ENCODE results near the gene METTL6. TPM values are rescaled to one million over a fixed set of nuclear protein-coding genes. Genes with fewer than 3 reads are reported as not detected.
"Not testable (repeated sequence)": the region's sequence is repeated elsewhere in the genome, so short reads cannot be mapped to it uniquely, and the experiment has no call there.

METTL6 gene
- polyA plus RNA-seq, 1 donor from 2014 or later = 12.3 TPM

DNA sequence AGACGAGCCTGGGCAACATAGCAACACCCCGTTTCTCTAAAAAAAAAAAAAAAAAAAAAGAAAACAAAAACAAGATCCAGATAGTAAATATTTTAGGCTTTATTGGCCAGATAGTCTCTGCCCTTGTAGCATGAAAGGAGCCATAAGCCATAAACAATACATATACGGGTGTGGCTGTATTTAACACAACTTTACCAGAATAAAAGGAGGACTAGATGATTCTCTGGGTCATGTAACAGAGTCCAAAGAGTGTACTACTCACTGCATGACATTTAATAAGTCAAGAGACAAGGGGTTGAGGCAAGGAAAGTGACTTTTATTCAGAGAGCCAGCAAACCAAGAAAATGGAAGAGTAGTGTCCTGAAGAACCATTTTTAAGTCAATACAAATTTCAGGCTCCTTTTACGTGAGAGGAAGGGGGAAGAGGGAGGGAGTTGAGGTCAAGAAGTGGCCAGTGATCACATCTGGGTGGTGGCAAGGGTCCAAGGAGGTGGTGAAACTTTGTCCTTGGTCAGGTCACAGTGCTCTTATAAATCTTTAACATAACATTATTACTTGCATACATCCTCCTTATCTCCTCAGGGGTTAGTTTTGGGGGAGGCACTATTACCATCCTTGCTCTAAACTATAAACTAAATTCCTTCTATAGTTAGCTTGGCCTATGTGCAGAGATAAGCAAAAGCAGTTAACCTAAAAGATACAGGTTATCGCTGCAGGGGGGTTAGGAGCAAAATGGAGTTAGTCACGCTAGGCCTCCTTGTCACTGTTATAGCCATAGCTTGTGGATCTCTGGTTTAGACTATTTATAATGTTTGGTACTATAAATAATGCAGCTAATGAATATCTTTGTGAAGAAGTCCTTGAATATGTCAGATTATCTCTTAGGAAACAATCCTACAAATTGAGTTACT, 46.1 kb downstream of the METTL6 start:
- no peak overlapping the region for H3K4me3 Mint-ChIP-seq

DNA sequence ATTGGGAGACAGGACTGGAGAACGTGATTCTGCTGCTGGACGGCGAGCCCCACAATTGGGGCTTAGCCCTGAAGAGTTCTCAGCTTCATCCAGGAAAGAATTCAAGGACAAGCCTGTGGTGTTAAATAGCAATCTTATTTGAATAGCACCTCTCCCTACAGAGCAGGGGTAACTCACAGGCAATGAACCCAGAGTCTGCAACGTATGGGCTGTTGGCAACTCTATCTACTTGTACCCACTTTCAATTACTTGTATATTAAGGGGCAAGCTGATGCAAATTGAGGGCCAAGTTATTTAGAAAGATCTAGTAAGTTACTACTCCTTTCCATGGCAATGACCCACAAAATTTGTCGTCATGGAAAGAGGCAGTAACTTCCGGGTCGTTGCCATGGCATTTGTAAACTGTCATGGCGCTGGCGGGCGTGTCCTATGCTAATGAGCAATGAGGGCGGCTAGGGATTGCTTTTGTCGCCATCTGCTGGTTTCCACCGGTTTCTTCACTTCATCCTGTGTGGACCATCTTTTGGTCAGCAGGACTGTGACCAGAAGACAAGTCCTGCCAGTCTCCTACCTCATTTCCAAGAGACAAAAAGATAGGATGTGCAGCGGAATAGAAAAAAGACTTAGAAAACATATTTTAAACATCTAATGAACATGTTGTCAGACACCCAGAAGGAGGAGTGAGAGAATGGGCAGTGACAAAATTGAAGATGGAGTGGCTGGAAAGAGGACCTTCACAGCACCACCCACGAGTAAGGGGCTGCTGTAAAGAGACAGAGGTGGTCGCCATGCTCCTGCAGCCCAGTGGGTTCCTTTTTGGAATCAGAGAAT, 49.2 kb downstream of the METTL6 start:
- H3K9me3 Mint-ChIP-seq = no peaks in the 10 kb centered on the region
- H3K27ac Mint-ChIP-seq = peak overlapping the region; percentile 76 to 96 (median 93)
- peaks cover 21 to 33% (median 28%) of the 10 kb centered on the region in 3 donors for H3K4me1 Mint-ChIP-seq
- peak overlapping the region; percentile 21 to 81 (median 46) for H3K4me3 Mint-ChIP-seq
- H3K27me3 Mint-ChIP-seq = no peaks in the 10 kb centered on the region
- H3K36me3 Mint-ChIP-seq = peaks cover 2% of the 10 kb centered on the region

More for the DNA sequence above, 46.1 kb downstream of the METTL6 start:
- no peaks in the 10 kb centered on the region for H3K27me3 Mint-ChIP-seq
- H3K27ac Mint-ChIP-seq = peak overlapping the region in 2 of 3 donors; percentile 56 to 82
- H3K4me1 Mint-ChIP-seq = peaks cover 40 to 48% (median 46%) of the 10 kb centered on the region in 3 donors
- H3K9me3 Mint-ChIP-seq = peaks cover 0 to 5% (median 2%) of the 10 kb centered on the region in 3 donors
- peaks cover 2% of the 10 kb centered on the region for H3K36me3 Mint-ChIP-seq

GRCh38 chr3:15375461-15376000, 51.8 kb downstream of the METTL6 start:
- peak overlapping the region in 2 of 3 donors; percentile 9 to 66 for H3K27ac Mint-ChIP-seq
- H3K9me3 Mint-ChIP-seq = no peaks in the 10 kb centered on the region
- peak overlapping the region in 1 of 4 donors; percentile 55 for H3K4me3 Mint-ChIP-seq
- H3K27me3 Mint-ChIP-seq = no peaks in the 10 kb centered on the region
- peaks cover 12 to 24% (median 17%) of the 10 kb centered on the region in 3 donors for H3K4me1 Mint-ChIP-seq
- H3K36me3 Mint-ChIP-seq = peaks cover 2% of the 10 kb centered on the region

DNA sequence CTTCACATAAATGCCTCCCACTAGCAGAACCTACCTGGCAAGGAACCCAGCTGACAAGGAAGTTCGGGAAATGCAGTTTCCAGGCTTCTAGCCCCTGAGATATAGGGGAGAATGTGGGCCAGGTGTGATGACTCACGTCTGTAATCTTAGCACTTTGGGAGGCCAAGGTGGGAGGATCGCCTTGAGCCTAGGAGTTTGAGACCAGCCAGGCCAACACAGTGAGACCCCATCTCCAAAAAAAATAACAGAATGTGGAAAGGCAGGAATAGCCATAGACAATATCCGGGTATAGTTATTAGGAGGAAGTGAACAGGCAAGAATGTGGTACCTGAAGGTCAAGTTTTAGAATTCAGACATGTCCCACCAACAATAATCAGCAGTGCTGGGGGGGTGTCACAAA, 54.4 kb downstream of the METTL6 start:
- H3K4me1 Mint-ChIP-seq = peaks cover 18 to 29% (median 22%) of the 10 kb centered on the region in 3 donors
- H3K9me3 Mint-ChIP-seq = no peaks in the 10 kb centered on the region
- peak overlapping the region in 1 of 3 donors; percentile 40 for H3K27ac Mint-ChIP-seq
- peaks cover 4% of the 10 kb centered on the region for H3K36me3 Mint-ChIP-seq
- no peaks in the 10 kb centered on the region for H3K27me3 Mint-ChIP-seq
- H3K4me3 Mint-ChIP-seq = peak overlapping the region in 1 of 4 donors; percentile 70

- Mint-ChIP-seq H3K9me3 (no peaks in the 10 kb centered on the region), H3K27me3 (no peaks in the 10 kb centered on the region), H3K27ac (peak overlapping the region in 1 of 3 donors; percentile 29), H3K4me3 (peak overlapping the region in 1 of 4 donors; percentile 88), H3K4me1 (peaks cover 27 to 33% (median 28%) of the 10 kb centered on the region in 3 donors), H3K36me3 (peaks cover 2% of the 10 kb centered on the region)
Observed at GRCh38 chr3:15368561-15369135, 58.7 kb downstream of the METTL6 start.

GRCh38 chr3:15367059-15367458, 60.3 kb downstream of the METTL6 start:
- H3K9me3 Mint-ChIP-seq = no peaks in the 10 kb centered on the region
- H3K36me3 Mint-ChIP-seq = peaks cover 2% of the 10 kb centered on the region
- peaks cover 35 to 41% (median 36%) of the 10 kb centered on the region in 3 donors for H3K4me1 Mint-ChIP-seq
- peak overlapping the region in 1 of 3 donors; percentile 51 for H3K27ac Mint-ChIP-seq
- no peaks in the 10 kb centered on the region for H3K27me3 Mint-ChIP-seq
- H3K4me3 Mint-ChIP-seq = peak overlapping the region in 1 of 4 donors; percentile 74

GRCh38 chr3:15364078-15364477, 63.3 kb downstream of the METTL6 start:
- H3K4me3 Mint-ChIP-seq, H3K36me3 Mint-ChIP-seq, H3K27me3 Mint-ChIP-seq, H3K9me3 Mint-ChIP-seq: not testable (repeated sequence)
- Mint-ChIP-seq H3K4me1 (peaks cover 51 to 54% (median 51%) of the 10 kb centered on the region in 3 donors), H3K27ac (peak overlapping the region in 1 of 3 donors; percentile 44)

DNA sequence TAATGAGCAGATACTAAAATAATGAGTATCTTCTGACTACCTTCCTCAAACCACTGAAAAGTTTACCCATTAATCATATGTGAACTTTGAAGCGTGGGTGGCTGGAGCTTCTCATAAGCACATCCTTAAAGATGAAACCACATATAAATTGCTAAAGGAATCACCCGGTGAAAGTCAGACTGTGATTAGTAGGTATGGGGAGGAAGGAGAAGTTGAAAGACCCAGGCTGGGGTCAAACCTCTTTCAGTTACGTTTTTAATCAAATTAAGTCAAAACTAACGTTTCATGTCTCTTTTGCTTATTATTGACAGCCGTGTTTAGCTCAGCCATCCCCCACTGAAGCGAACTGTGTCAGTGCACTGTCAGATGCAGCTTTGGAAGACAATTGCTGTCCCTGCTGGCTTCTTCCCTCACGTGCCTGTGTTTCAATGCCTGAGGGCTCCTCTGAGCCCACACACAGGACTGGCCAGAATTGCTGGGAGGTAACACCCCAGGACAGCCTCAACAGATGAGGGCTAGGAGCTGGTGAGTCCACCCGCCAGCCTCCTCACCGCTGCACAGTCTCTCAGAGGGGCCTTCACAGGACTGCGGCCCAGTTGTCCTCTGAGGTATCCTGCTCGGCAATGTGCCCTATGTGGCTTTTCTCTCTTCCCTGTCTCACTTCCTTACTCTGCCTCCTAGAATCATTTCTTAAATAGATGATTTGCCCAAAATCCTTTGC, 65.7 kb downstream of the METTL6 start:
- H3K4me1 Mint-ChIP-seq = peaks cover 36 to 38% (median 37%) of the 10 kb centered on the region in 3 donors
- H3K9me3 Mint-ChIP-seq = no peaks in the 10 kb centered on the region
- H3K27ac Mint-ChIP-seq = peak overlapping the region; percentile 93 to 98 (median 94)
- H3K36me3 Mint-ChIP-seq = no peaks in the 10 kb centered on the region
- peak overlapping the region; percentile 12 to 90 (median 77) for H3K4me3 Mint-ChIP-seq
- H3K27me3 Mint-ChIP-seq = no peaks in the 10 kb centered on the region

- no peaks in the 10 kb centered on the region for H3K27me3 Mint-ChIP-seq
- peak overlapping the region; percentile 25 to 90 (median 77) for H3K4me3 Mint-ChIP-seq
- peaks cover 42 to 45% (median 43%) of the 10 kb centered on the region in 3 donors for H3K4me1 Mint-ChIP-seq
- no peaks in the 10 kb centered on the region for H3K36me3 Mint-ChIP-seq
- H3K9me3 Mint-ChIP-seq = no peaks in the 10 kb centered on the region
- peak overlapping the region; percentile 93 to 98 (median 94) for H3K27ac Mint-ChIP-seq
Observed at GRCh38 chr3:15360788-15361493, 66.4 kb downstream of the METTL6 start.

Other genes starting within 250 kb of the METTL6 start
- gene CAPN7, start 221.3 kb downstream of the METTL6 start, polyA plus RNA-seq = 27.8 TPM
- gene SH3BP5, start 95.0 kb downstream of the METTL6 start, polyA plus RNA-seq = 117 TPM
- gene EAF1, start 54 bp upstream of the METTL6 start, polyA plus RNA-seq = 5.4 TPM
- not detected for gene COLQ, start 94.2 kb upstream of the METTL6 start, polyA plus RNA-seq
- 32.0 TPM for gene HACL1, start 174.0 kb upstream of the METTL6 start, polyA plus RNA-seq
- gene BTD, start 174.2 kb upstream of the METTL6 start, polyA plus RNA-seq = 13.0 TPM